ENCODE data around the gene TPSG1. TPM values are rescaled to one million over a fixed set of nuclear protein-coding genes. Genes with fewer than 3 reads are reported as not detected.

Gene TPSG1
- total RNA-seq, 1 experiment from 2014 or later: not detected

DNA sequence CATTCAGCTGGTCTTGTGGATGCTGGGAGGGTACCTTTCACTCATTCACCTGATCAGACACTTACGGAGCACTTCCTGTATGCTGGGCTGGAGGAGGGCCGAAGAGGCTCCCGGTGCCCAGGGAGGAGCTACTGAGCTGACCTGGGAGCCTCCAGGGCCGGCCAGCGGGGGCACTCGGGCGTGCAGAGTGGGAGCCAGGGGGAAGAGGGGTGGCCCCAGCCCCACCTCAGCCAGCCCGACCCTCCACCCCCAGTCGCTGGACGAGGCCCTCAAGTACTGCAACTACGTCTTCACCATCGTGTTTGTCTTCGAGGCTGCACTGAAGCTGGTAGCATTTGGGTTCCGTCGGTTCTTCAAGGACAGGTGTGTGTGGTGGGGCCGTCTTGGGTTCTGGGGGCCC lies 10.3 kb downstream of the TPSG1 start:
- no peaks in the 10 kb centered on the region for H3K4me1 ChIP-seq (ENCODE audit: control insufficient read depth in 1 of 2, insufficient read depth in 2 of 2, low read length in 2 of 2)
- no TSS peak for BruUV-seq (replicated peaks)
- DNase-seq (ENCODE audit: low read depth, low spot score) (no peak), ATAC-seq (no peak)
- H3K9me3 ChIP-seq (ENCODE audit: control insufficient read depth in 1 of 2, insufficient read depth in 1 of 2, low read depth in 1 of 2, low read length in 2 of 2): no peaks in the 10 kb centered on the region
- H3K27me3 ChIP-seq (ENCODE audit: insufficient read depth, low read length): no peaks in the 10 kb centered on the region
- no peak overlapping the region for H3K4me2 ChIP-seq (ENCODE audit: low read length)
- no peaks in the 10 kb centered on the region for H4K20me1 ChIP-seq (ENCODE audit: insufficient read depth)
- H3K9me2 ChIP-seq (ENCODE audit: insufficient read depth): no peaks in the 10 kb centered on the region
- no peaks in the 10 kb centered on the region; a peak in 1 of 4 replicates for H3K36me3 ChIP-seq (ENCODE audit: control insufficient read depth in 1 of 2, insufficient read depth in 2 of 2, low read length in 2 of 2)
- no peak overlapping the region for H3K27ac ChIP-seq (ENCODE audit: low read depth, low read length)
- intact Hi-C loops (cut with micrococcal nuclease): no loop called here
- H3K79me2 ChIP-seq (ENCODE audit: insufficient read depth, low read length): no peaks in the 10 kb centered on the region
- CTCF ChIA-PET: no interaction called here
- H2AFZ ChIP-seq (ENCODE audit: low read depth, low read length, poor library complexity, severe bottlenecking): no peak overlapping the region
- POLR2A ChIA-PET: no interaction called here
- no peak overlapping the region for H3K4me3 ChIP-seq (replicated peaks in 1 of 2; ENCODE audit: low read depth in 1 of 2, low read length in 2 of 2)
- RAD21 ChIA-PET (ENCODE audit: low non-redundant PET in 1 of 2, low total read pairs in 2 of 2, uncharacterized antibody in 2 of 2, unreplicated experiment in 2 of 2): no interaction called here
- TF ChIP-seq TCF7L2 (IDR thresholded peaks at IDR 0.05; ENCODE audit: borderline replicate concordance, extremely low read depth, insufficient read depth, insufficient read length) (no peak), ZNF274 (IDR thresholded peaks at IDR 0.05; ENCODE audit: low read depth, low read length) (no peak), EZH2phosphoT487 (IDR thresholded peaks at IDR 0.05; ENCODE audit: borderline replicate concordance) (no peak), ZFX (IDR thresholded peaks at IDR 0.05) (no peak), POLR2AphosphoS5 (IDR thresholded peaks at IDR 0.05; ENCODE audit: low read depth, low read length) (no peak), EGR1 (IDR thresholded peaks at IDR 0.05; ENCODE audit: low read depth) (no peak), ELF1 (IDR thresholded peaks at IDR 0.05; ENCODE audit: borderline replicate concordance, low read depth) (no peak), EZH2 (IDR thresholded peaks at IDR 0.05) (no peak), SIN3A (IDR thresholded peaks at IDR 0.05; ENCODE audit: low read depth) (no peak)
- TF ChIP-seq, protein P1, sequence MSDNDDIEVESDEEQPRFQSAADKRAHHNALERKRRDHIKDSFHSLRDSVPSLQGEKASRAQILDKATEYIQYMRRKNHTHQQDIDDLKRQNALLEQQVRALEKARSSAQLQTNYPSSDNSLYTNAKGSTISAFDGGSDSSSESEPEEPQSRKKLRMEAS (IDR thresholded peaks at IDR 0.05): no peak
- TF ChIP-seq, protein P2, sequence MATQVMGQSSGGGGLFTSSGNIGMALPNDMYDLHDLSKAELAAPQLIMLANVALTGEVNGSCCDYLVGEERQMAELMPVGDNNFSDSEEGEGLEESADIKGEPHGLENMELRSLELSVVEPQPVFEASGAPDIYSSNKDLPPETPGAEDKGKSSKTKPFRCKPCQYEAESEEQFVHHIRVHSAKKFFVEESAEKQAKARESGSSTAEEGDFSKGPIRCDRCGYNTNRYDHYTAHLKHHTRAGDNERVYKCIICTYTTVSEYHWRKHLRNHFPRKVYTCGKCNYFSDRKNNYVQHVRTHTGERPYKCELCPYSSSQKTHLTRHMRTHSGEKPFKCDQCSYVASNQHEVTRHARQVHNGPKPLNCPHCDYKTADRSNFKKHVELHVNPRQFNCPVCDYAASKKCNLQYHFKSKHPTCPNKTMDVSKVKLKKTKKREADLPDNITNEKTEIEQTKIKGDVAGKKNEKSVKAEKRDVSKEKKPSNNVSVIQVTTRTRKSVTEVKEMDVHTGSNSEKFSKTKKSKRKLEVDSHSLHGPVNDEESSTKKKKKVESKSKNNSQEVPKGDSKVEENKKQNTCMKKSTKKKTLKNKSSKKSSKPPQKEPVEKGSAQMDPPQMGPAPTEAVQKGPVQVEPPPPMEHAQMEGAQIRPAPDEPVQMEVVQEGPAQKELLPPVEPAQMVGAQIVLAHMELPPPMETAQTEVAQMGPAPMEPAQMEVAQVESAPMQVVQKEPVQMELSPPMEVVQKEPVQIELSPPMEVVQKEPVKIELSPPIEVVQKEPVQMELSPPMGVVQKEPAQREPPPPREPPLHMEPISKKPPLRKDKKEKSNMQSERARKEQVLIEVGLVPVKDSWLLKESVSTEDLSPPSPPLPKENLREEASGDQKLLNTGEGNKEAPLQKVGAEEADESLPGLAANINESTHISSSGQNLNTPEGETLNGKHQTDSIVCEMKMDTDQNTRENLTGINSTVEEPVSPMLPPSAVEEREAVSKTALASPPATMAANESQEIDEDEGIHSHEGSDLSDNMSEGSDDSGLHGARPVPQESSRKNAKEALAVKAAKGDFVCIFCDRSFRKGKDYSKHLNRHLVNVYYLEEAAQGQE (IDR thresholded peaks at IDR 0.05; ENCODE audit: low read depth): no peak
- H3K9ac ChIP-seq (ENCODE audit: low read length): no peak overlapping the region
